HG02588 (cell line): Measurements from ENCODE around the gene SVOP.

Experiments used
- ATAC-seq: cut with Tn5 transposase; IDR thresholded peaks from one replicate; pipeline ENCODE4 v1.9.1; 2021; ENCODE audit warnings: mild to moderate bottlenecking, moderate library complexity; ENCODE audit not compliant: unreplicated experiment

The SVOP gene

DNA sequence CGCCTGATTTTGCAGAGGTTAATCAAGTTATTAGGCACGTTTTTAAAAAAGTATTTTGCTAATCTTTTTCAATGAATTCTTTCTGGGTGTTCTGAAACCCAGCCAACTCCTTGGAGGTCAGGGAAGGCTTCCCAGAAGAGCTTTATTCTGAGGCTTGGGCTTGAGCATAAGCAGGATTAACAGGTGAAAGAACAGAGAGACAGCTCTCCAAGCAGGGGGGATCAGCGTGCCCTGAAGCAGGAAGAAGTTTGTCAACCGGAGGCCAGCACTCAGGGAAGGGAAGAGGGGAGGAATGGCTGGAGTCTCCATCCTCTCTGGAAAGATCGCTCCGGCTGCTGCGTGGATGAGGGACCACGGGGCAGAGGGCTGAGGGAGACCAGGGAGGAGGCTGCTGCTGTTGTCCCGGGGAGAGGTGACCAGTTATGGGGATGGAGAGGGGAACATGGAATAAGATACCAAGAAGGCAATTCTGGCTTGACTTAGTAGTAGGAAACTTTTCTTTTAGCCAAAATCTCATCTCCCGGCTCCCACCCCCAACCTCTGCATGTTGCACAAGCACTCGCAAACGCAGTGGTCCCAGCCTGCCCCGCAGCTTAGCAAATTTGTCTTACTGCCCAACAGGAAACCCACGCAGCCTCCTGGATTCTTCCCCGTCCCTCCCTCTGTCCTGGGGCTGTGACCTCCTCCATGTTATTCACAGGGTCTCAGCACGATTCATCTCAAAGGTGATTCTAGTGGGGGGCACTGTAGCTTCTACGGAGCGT, 162.4 kb downstream of the SVOP start:
- no peak for ATAC-seq
